ENCODE measurements around the gene ARRB1.

- no peak for TF ChIP-seq CTCF (IDR thresholded peaks at IDR 0.05)
- TF ChIP-seq POLR2A (IDR thresholded peaks at IDR 0.05) = no peak
Measured at GRCh38 chr11:75267171-75267970, 84.1 kb downstream of the ARRB1 start.
